GM21619 (cell line): Measurements from ENCODE around the gene SHISA8.

Source experiments
- ATAC-seq: cut with Tn5 transposase; IDR thresholded peaks from one replicate; pipeline ENCODE4 v1.9.1; 2021; ENCODE audit not compliant: unreplicated experiment

Gene SHISA8

GRCh38 chr22:41862530-41863266 lies 52.2 kb downstream of the SHISA8 start:
- ATAC-seq, result peak; percentile 48

- ATAC-seq, result peak; percentile 52
Observed at GRCh38 chr22:41862160-41862529, 52.7 kb downstream of the SHISA8 start.
